Sigmoid colon (tissue), 4 donors: Measurements from ENCODE around the gene POFUT1.

ENCODE experiments used
- EP300 ChIP-seq, 4 donors: sonication (generic); formaldehyde crosslinking; IDR thresholded peaks; one replicate each; pipeline ENCODE4 v1.6.1; 2017; ENCODE audit warnings: antibody characterized with exemption in 4 of 4
- POLR2A ChIP-seq, 2 donors: fragments of 450-650 bp; IDR thresholded peaks; one replicate each; pipeline ENCODE4 v1.6.1; 2016; ENCODE audit warnings: antibody characterized with exemption in 2 of 2, mild to moderate bottlenecking in 2 of 2, moderate library complexity in 2 of 2
- TF ChIP-seq, protein P1 (sequence below), 4 experiments: fragments of 450-650 bp in 3 of 4; fragments of 200-600 bp in 1 of 4; IDR thresholded peaks; one replicate each; pipeline ENCODE4 v1.5.1; 2016 to 2019; ENCODE audit warnings: antibody characterized with exemption in 4 of 4, mild to moderate bottlenecking in 3 of 4, moderate library complexity in 2 of 4

DNA sequence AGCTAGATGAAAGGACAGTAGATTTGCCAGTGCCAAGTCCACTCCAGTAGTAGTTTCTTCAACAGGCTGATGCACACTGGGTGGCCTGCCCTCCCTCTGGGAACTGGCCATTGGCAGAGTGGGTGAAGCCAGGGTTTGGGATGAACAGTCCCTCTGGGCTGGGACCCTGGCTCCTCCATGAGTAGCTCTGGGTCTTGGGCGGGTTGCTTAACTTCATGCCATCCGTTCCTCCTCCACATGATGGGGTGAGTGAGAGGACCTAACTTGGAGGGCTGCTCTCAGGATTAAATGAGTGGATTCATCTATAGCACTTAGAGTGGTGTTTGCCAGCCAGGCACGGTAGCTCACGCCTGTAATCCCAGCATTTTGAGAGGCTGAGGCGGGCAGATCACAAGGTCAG is 47.3 kb upstream of the POFUT1 start:
- TF ChIP-seq, protein P1, sequence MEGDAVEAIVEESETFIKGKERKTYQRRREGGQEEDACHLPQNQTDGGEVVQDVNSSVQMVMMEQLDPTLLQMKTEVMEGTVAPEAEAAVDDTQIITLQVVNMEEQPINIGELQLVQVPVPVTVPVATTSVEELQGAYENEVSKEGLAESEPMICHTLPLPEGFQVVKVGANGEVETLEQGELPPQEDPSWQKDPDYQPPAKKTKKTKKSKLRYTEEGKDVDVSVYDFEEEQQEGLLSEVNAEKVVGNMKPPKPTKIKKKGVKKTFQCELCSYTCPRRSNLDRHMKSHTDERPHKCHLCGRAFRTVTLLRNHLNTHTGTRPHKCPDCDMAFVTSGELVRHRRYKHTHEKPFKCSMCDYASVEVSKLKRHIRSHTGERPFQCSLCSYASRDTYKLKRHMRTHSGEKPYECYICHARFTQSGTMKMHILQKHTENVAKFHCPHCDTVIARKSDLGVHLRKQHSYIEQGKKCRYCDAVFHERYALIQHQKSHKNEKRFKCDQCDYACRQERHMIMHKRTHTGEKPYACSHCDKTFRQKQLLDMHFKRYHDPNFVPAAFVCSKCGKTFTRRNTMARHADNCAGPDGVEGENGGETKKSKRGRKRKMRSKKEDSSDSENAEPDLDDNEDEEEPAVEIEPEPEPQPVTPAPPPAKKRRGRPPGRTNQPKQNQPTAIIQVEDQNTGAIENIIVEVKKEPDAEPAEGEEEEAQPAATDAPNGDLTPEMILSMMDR (IDR thresholded peaks at IDR 0.05), result no peak
- TF ChIP-seq POLR2A (IDR thresholded peaks at IDR 0.05) (no peak), EP300 (IDR thresholded peaks at IDR 0.05) (no peak)
